ENCODE data around the gene FBN1. TPM values are rescaled to one million over a fixed set of nuclear protein-coding genes. Genes with fewer than 3 reads are reported as not detected.

FBN1 gene
- total RNA-seq, 1 donor from 2014 or later = 102 TPM

GRCh38 chr15:48477795-48478360, 167.6 kb downstream of the FBN1 start:
- Histone ChIP-seq H3K9me3 (no peaks in the 10 kb centered on the region), H3K36me3 (peaks cover 0 to 17% of the 10 kb centered on the region in 2 donors), H3K27me3 (no peaks in the 10 kb centered on the region), H3K4me1 (no peaks in the 10 kb centered on the region), H3K4me3 (no peak overlapping the region), H3K27ac (no peak overlapping the region)
- intact Hi-C loops (cut with DNase I) = no loop called here
- DNase-seq (ENCODE audit: extremely low spot score in 2 of 2) = no peak
- TF ChIP-seq, protein P1, sequence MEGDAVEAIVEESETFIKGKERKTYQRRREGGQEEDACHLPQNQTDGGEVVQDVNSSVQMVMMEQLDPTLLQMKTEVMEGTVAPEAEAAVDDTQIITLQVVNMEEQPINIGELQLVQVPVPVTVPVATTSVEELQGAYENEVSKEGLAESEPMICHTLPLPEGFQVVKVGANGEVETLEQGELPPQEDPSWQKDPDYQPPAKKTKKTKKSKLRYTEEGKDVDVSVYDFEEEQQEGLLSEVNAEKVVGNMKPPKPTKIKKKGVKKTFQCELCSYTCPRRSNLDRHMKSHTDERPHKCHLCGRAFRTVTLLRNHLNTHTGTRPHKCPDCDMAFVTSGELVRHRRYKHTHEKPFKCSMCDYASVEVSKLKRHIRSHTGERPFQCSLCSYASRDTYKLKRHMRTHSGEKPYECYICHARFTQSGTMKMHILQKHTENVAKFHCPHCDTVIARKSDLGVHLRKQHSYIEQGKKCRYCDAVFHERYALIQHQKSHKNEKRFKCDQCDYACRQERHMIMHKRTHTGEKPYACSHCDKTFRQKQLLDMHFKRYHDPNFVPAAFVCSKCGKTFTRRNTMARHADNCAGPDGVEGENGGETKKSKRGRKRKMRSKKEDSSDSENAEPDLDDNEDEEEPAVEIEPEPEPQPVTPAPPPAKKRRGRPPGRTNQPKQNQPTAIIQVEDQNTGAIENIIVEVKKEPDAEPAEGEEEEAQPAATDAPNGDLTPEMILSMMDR (IDR thresholded peaks at IDR 0.05) = no peak
- TF ChIP-seq POLR2AphosphoS5 (IDR thresholded peaks at IDR 0.05; ENCODE audit: insufficient read depth in 1 of 2, low read depth in 1 of 2) (no peak), POLR2A (IDR thresholded peaks at IDR 0.05) (no peak)

DNA sequence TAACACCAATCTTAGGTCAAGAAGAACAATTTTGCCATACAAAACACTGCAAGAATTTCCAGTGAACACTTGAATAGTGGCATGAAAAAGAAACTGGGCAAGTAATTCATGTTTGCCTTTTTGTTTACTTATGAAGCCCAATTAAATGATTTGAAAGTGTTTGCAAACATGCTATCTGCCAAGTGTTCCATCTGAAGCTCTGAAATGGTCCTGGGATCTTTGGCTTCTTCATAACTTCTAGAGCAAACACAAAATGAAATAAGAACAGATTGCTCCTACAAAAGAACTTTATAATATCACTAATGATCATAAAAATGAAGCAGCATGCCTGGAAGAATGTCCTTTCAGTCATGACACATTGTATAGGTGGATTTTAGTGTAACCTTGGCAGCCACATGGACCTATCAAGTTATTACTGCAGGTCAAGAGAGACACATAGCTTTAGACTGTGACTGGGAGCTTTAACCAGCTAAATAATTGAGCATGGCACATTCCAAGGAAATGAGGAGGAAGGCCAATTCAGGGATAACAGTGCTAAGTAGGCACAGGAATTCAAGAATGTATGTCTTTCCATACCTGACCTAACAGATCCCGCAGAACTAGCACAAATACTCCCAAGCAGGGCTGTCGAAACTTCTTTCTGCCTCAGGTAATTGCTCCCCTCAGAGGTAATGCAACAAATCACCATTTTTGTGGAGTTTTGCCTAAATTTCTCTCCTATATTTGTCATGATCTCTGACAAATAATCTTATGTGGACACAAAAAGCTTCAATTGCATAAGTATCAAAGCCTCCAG, 169.7 kb downstream of the FBN1 start:
- Histone ChIP-seq H3K9me3 (no peaks in the 10 kb centered on the region), H3K27me3 (no peaks in the 10 kb centered on the region), H3K4me1 (no peaks in the 10 kb centered on the region), H3K27ac (no peak overlapping the region), H3K36me3 (peaks cover 0 to 27% of the 10 kb centered on the region in 2 donors), H3K4me3 (no peak overlapping the region)
- DNase-seq (ENCODE audit: extremely low spot score in 2 of 2) = no peak
- TF ChIP-seq POLR2AphosphoS5 (IDR thresholded peaks at IDR 0.05; ENCODE audit: insufficient read depth in 1 of 2, low read depth in 1 of 2) = no peak
- no peak for TF ChIP-seq POLR2A (IDR thresholded peaks at IDR 0.05)
- TF ChIP-seq, protein P1 (IDR thresholded peaks at IDR 0.05) = no peak
- intact Hi-C loops (cut with DNase I) = no loop called here

GRCh38 chr15:48473667-48474066, 171.8 kb downstream of the FBN1 start:
- H3K4me1 ChIP-seq = no peaks in the 10 kb centered on the region

DNA sequence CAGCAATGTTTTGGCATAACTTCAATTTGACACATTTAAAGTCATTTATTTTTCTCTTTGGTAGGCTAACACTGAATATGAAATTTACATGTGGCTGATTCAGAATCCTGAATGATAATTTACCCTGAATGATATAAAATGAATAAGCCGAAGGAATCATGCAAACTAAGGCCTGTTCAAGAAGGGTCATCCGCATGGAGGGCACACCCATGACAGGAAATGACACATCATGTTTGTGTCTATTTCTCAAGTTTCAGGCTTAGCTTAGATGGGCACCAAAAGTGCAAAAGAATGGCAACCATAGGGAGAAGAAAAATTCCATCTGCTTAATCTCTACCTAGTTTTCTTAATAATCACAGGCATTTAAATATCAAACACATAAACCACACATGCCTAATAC, 172.8 kb downstream of the FBN1 start:
- Histone ChIP-seq H3K27ac (no peak overlapping the region), H3K36me3 (peaks cover 0 to 48% of the 10 kb centered on the region in 2 donors), H3K27me3 (no peaks in the 10 kb centered on the region), H3K4me1 (no peaks in the 10 kb centered on the region), H3K4me3 (no peak overlapping the region), H3K9me3 (no peaks in the 10 kb centered on the region)
- TF ChIP-seq POLR2A (IDR thresholded peaks at IDR 0.05) = no peak
- no peak for TF ChIP-seq POLR2AphosphoS5 (IDR thresholded peaks at IDR 0.05; ENCODE audit: insufficient read depth in 1 of 2, low read depth in 1 of 2)
- TF ChIP-seq, protein P1 (IDR thresholded peaks at IDR 0.05) = no peak
- no peak for DNase-seq (ENCODE audit: extremely low spot score in 2 of 2)
- intact Hi-C loops (cut with DNase I) = no loop called here

More at GRCh38 chr15:48473667-48474066, 171.8 kb downstream of the FBN1 start:
- TF ChIP-seq, protein P1 (IDR thresholded peaks at IDR 0.05) = no peak
- TF ChIP-seq POLR2AphosphoS5 (IDR thresholded peaks at IDR 0.05; ENCODE audit: insufficient read depth in 1 of 2, low read depth in 1 of 2) (no peak), POLR2A (IDR thresholded peaks at IDR 0.05) (no peak)
- H3K9me3 ChIP-seq = no peaks in the 10 kb centered on the region
- no peak overlapping the region for H3K4me3 ChIP-seq
- intact Hi-C loops (cut with DNase I) = no loop called here
- H3K36me3 ChIP-seq = peaks cover 0 to 39% of the 10 kb centered on the region in 2 donors
- DNase-seq (ENCODE audit: extremely low spot score in 2 of 2) = no peak
- H3K27ac ChIP-seq = no peak overlapping the region
- H3K27me3 ChIP-seq = no peaks in the 10 kb centered on the region

DNA sequence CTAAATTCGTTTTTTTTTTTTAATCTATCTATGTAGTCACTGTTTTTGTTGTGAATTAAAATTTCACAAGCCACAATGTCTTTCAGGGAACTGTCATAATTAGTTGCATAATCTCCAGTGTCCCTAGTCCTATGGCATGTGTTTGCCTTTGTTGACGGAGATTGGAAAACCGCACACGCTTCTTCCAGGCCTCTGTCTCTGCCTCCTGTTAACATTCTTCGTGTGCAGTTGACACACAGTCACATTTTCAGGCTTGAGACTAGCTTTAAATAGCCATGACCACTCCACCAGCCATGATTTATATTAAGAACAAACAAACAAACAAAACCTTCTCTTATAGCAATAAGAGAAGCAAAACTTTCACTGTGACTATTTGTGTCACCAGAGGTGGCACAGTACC, 174.4 kb downstream of the FBN1 start:
- H3K9me3 ChIP-seq = no peaks in the 10 kb centered on the region
- intact Hi-C loops (cut with DNase I) = no loop called here
- no peak for DNase-seq (ENCODE audit: extremely low spot score in 2 of 2)
- TF ChIP-seq, protein P1 (IDR thresholded peaks at IDR 0.05) = no peak
- TF ChIP-seq POLR2AphosphoS5 (IDR thresholded peaks at IDR 0.05; ENCODE audit: insufficient read depth in 1 of 2, low read depth in 1 of 2) (no peak), POLR2A (IDR thresholded peaks at IDR 0.05) (no peak)
- H3K4me3 ChIP-seq = no peak overlapping the region
- no peaks in the 10 kb centered on the region for H3K4me1 ChIP-seq
- no peaks in the 10 kb centered on the region for H3K27me3 ChIP-seq
- H3K27ac ChIP-seq = no peak overlapping the region
- peaks cover 0 to 56% of the 10 kb centered on the region in 2 donors for H3K36me3 ChIP-seq

All from vagina (tissue), 2 donors.